Activated CD8-positive, alpha-beta memory T cell treated with anti-CD3 and anti-CD28 coated beads, Interleukin-2, amount 50 U/mL, for 1 hour (primary cell): Measurements from ENCODE around the gene SLIT3.

Experiments used
- DNase-seq: peaks from one replicate; pipeline ENCODE4 v3.0.0-alpha.2; 2020; ENCODE audit errors: extremely low read depth

SLIT3 gene

DNA sequence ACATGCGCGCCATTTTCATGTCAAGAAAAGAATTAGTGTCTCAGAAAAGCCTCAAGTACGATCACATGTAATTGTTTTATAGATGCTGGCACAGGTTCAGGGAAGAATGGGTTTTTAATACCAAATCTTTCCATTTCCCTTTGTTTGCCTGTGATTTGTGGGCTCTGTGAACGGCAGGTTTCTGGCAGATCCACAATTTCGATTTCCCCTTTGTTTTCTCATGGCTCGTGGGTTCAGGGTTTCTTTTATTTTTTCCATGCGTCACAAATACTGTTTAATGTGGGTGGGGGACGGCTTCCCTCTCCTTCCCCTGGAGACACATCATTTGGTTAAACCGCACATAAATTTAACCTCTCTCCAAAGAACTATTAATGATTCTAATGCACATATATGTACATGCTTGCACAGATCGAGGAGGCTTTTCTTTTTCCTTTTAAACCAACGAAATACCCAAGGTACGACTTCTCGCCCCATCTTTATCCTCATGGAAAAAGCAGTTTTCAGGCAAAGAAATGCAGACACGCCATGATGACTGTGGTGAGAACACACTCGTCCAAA lies 195.9 kb downstream of the SLIT3 start:
- no peak for DNase-seq

DNA sequence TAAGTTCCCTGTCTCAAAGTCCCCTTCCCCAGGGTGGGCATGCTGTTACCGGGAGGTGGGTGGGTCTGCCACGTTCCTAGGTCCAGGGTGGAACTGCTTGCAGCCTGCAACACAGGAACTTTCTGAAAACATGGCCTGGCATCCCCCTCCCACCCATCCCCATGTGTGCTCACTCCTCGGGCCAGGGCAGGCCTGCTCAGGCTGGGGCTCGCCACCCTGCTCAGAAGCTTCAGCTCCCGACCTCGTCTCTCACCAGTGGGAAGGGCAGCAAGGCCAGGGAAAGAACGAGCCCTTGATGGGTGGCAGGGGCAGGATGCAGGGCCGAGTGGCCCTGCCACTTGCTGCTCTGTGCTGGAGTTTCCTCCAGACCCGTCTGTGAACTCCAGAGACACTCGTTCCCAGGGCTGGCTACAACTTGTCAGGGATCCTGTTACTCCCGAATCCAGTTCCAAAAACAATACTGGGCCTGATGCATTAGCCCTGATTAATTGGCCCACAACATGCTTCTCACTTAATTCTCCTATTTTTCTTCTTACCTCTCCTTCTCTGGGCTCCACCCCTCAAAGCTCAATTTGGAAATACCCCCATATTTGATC lies 197.3 kb downstream of the SLIT3 start:
- no peak for DNase-seq

DNA sequence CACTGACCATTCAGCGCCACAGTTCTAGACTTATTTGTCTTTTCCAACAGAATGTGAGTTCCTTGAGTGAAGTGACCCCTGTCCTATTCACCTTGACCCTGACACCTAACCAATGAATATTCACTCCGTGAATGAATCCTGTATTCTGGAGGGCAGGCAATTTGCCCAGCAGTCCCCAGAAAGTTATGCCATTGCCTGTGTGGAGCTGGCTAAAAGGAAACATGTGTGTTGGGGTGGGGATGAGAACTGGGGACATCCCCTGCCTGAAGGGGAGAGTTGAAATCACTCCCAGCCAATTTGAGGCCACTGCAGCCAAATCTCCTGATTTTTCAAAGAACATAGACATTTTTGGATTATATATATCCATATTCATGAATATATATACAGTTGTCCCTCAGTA lies 199.0 kb downstream of the SLIT3 start:
- no peak for DNase-seq

DNA sequence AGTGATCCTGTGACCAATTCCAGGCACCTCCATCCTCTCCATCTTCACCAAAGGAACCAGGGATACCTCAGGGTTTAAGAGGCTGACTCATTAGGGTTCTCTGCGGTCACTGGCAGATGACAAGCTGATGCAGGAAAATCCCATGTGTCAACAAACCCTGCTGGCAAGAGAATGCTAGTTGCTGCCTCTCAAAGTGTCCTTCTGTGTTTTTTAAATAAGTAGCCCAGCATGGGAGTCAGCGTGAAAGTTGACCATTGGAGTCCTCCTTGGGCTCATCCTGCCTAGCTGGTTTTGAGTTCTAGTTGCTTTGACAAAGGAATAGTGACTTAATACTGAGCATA lies 200.2 kb downstream of the SLIT3 start:
- DNase-seq: no peak

DNA sequence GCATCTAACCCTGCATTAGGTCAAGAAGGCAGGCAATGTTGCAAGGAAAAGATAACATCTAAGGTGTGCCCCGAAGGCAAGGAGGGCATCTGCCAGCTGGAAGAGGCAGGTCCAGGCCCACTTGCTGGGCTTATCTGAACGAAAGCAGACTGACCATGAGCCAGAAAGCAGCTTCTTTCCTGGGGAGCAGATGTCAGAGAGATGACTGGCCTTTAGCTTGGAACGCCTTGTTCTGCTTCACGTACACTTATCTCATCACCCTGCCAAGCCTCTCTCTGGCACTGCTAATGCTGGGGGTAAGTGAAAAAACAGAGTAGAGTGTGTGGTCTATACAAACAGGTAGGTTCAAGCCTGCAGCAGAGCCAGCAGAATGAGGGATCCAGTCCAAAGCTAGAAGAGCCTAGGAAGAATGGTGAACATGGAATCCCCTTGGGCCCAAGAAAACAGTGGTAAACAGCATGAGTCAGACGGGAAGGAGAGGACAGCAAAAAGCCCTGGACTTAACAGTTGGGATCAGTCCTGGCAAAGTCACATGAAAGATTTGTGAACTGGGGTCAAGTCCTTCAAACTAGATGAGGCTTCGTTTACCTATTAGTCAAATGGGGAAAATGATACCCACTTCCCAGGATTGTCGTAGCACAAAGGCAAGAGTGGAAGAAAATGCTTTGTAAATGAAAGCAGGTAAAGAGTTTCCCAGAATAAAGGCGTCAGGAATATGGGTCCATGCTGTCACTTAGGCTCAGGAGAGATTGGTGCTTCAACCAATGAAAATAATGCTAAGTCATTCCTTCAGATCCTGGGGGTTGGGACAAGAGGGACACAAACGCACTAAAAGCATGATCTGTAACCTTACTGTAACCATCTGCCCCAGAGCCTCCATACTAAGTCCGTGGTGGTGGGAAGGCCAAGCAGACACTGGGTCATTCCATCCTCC lies 200.9 kb downstream of the SLIT3 start:
- DNase-seq: no peak

DNA sequence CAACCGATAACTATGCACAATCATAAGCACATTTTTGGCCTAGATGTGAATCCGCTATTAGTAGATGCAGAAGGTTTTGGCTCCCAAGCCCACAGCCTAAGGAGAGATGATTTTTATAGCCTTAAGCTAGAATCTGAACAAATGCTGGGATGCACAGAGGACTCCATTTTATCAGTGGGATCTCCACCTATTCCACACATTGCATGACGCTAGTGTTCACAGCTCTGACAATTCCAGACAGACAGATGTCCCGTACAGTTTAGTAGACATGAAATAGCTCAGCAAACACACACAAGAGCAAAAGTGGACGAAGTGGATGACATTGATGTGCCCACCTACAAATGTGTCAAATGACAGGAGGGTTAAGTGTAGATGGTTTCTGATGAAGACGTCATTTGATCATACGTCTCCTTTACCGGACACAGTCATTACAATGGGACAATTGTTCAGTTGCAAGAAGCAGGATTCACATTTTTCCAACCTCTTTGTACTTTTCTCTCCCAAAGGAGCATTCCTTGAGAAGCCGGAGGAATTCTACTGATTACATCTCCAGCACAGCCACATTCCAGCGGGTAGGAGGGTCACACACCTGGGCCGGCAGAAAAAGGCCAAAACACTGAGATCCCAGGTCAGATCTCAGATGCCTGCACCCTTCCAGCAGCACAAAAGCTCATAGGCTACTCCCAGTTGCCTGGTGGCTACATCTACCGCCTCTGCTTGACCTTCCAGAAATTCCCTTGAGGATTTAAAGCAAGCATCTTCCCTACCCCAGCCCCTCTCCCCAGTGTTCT lies 202.4 kb downstream of the SLIT3 start:
- no peak for DNase-seq

DNA sequence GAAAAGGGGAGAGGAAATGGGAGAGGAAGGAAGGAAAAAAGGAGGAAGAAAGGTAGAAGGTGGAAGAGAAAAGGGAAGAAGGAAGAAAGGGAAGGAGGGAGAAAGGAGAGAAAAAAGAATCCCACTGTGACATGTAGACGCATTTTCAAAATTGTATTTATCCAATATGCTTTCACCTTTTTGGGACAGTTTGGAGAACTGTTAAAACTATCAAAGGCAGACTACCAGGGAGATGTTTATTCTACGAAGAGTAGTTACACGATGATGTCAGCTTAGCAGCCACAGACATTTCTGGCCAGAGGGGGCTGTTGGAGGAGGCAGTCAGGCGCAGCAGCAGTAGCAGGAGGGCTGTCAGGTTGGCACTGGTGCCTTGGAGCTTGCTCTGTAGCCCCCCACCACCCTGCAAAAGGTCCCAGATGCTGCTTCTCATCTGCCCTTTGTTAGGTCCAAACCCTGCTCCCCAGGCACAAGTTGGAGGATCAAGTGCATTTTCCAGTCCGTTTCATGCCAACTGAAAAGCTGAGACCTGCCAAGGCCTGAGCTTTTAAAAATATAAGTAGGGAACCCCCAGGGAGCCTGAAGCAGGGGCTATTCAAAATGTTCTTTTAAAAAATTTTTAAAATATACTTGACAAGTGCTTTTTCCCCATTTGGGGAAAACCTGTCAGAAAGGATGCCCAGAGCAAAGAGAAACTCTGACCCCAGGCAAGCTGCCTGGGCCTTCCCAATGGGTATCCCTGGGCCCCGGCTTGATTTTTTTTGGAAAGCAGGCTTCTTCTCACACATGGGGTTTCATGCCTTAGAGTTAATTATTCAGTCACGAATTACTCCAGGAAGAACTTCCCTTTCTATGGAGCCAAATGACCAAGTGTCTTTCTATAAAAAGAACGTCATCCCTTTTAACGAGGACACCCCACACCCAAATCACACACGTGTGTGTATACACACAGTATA lies 203.3 kb downstream of the SLIT3 start:
- DNase-seq: no peak

DNA sequence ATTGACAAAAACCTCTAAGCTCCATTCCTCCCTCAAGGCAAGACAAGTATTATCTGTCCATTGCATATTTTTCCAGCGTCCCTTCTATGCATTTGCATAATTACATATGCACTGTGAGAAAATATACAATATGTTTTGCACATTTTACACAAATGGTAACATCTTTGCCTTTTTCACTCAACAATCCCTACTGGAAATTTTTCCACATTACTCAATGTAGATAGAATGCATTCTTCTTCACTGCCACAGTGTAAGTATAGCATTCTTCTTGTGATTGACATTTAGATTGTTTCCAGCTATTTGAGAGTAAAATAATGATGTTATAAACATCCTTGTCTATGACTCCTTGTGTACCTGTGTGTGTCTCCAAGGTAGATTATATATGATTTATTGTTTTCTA lies 205.0 kb downstream of the SLIT3 start:
- no peak for DNase-seq

DNA sequence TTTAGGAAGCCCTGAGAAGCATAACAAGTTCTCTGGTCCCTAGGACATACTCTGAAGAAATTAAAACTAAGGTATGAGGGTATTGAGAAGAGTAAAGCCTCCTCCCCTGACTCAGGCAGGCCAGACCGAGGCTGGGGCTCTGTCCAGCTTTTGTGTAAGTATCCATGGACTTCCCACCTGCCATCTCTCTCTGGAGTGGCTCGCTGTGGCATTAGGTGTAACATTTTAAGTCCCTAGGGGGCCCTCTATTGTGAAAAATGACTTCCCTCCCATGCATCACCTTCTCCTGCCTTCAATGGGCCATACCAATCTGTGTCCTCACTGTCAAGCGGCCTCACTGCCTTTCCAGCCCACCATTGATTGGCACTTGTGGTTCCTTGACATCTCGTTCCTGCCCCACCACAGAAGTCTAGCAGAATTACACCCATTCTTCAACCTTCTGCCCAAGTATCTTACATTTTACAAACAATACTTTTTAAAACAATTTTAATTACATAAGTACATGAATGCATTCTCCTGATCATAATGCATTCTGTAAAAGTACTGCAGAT lies 205.5 kb downstream of the SLIT3 start:
- DNase-seq: no peak

DNA sequence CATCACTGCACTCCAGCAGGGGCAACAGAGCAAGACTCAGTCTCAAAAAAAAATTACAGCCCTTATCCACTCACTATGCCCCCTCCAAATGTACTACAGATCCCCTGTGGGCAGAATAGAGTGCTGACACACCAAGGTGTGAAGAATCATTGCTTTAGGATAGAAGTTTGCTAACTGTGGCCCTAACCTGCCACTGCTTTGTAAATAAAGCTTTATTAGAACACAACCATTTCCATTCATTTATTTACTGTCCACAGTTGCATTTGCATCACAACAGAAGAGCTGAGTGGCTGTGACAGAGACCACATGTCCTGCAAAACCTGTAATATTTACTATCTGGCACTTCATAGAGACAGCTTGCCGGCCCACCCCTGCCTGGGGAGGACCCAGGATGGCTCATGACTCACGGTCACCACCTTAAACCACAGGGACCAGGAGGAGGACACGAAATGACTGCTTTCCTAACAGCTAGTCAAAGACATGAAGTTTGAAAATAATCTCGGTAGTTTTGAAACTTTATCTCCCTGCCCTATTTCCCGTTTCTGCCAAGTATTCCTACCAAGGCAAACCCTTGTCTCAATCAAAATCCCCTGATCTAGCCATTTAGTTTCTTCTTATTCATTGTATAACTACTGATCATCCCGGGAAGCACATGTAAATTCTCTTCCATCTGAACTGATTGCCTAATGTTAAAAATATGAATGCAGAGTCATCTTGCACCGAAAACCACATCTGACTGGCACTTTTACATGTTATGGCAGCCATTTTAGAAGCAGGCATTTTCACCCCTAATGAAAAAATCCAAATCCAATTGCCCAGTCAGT lies 206.1 kb downstream of the SLIT3 start:
- no peak for DNase-seq

DNA sequence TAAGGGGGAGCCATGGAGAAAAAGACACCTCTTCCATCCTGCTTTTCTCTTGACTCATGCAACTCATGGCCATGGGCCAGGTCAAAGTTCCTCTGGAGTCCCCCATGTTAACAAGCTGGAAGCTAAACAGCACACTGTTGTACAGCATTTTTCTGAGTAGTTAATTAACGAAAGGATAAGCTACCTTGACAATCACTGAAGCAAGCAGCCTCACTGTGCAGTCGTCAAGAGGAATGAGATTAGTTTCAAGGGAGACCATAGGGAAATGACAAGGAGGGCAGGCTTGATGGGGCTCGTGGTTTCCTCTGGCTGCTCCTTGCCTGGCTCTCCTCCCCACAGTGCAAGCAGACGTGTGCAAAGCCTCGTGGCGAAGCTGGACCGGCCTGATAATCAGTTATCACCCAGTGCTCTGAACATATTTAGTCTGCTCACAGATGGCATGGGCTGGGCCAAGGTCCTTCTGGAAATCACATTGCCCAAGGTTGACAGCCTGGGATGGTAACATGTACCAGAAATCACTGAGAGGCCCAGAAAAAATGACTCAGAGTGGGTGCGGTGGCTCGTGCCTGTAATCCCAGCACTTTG lies 209.5 kb downstream of the SLIT3 start:
- DNase-seq: no peak

DNA sequence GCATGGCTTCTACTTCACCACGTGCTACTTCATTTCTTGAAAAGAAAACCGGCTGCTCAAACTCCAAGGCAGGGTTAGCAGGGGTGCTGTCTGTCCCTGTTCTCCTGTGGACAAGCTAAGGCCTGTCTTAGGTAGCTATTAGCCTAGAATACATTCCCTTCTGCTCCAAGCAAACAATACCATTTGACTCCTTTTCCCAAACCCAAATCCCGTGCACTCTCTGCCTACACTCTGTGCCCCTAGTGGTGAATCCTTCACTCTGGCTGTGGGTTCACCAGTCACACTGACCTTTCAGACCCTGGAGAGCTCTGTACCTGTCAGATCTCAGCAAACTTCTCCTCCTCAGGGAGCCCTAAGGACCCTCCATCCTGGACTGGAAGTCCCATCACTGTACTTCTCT lies 211.6 kb downstream of the SLIT3 start:
- no peak for DNase-seq

DNA sequence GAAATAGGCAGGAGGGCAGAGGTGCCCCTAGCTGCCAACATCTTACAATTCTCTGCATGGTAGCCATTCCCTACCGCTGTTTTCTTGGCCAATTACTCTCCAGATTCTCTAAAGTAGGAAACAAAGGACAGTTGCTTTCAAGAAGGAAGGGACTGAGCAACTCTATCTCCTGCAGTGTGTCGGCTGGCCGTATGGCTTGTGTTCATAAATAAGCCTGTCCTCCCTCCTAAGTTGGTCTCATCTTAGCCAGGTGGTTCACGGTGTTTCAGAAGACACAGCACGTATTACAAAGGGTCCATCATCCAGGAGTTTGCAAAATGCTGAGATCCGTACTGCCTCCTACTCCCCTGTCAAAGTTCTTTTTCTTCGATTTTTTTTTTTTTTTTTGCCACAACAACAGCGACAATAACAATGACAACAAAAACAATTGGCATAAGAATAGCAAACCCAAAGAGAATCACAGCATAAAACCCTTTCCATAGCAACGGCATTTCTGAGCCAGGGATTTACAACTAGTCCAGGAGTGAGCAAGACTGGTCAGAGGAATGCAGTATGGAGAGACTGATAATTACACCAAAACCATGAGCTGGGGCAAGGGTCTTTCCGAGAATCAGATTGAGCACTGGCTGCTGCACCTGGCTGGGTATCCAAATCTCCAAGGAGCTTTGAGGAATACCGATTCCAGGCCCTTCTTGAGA lies 212.8 kb downstream of the SLIT3 start:
- no peak for DNase-seq

DNA sequence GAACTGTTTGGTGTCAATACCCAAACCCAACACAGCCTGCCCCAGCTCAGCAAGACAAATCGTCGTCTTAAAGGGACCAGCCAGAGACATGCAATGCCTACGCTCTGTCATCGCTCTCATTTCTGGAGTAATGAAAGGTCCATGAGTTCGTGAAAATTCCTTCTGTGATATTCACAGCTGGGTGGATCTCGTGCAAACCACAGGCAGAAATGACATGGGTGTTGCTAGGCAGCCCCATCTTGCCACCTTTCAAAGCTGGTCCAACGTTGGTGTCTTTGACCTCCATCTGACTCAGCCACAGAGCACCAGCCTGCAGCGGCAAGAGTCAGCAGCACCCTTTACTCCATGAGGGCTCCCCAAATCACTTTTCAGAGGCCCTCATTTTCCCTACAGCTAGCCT lies 215.3 kb downstream of the SLIT3 start:
- no peak for DNase-seq

DNA sequence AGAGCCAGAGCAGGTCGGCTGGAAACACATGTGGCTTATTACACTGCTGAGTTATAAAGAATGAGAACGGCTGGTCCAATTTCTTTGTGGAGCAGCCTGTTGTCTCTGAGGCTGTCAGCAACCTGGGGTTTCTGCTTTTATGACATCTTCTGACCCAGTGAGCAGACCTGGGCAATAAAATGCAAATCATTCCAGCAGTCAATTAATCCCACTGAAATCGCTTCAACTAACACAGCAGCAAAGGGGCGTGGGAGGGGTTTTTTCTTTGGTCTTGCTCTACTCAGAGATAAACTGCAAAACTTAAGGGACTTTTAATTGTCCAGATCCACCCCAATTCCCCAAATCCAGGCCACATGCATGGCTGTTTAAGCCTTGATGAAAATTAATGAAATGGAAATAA lies 215.7 kb downstream of the SLIT3 start:
- DNase-seq: no peak

DNA sequence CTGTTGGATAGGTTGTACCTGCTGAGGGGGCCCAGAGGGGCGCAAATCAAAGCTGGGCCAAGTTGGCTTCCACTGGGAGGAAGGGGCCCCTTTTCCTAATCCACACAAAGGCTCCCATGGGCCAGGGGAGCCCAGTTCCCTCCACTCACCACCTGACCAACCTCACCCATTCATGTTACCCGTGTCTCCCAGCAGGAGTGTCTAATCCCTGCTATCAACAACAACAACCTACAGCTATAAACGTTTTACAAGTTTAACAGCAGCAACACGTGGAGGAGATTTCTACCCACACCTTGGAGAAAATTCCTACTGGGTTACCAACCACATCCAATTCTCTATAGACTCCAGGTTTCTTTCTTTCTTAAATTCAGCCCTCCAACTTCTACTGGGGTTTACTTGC lies 216.2 kb downstream of the SLIT3 start:
- no peak for DNase-seq

DNA sequence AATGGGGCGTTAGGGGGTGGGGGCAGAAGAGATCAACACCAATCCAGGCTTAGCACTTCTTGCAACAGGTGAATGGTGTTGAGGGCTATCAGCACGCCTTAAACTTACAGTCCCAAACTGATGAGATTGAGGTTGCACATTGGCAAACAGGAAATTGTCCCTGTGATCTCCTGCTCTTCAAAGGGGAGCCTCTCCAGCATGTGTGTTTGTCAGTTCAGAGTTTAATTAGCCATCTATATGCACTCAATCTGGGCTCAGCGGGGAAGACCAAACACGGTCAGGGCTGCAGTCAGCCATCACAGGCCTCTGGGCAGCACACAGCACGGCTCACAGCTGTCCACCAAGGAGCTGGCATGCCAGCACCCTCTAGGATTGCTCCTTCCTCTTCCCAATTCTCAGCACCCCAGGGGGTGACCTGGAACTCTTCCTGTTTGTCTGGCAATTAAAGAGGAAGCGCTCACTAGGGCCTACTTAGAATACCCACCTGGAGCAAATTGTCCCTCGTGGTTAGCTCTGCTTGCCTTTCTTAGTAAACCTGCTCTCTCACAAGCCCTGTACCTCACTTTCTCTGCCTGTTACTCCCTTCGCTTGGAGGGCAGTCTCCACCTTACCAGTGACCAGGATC lies 217.4 kb downstream of the SLIT3 start:
- DNase-seq: no peak

DNA sequence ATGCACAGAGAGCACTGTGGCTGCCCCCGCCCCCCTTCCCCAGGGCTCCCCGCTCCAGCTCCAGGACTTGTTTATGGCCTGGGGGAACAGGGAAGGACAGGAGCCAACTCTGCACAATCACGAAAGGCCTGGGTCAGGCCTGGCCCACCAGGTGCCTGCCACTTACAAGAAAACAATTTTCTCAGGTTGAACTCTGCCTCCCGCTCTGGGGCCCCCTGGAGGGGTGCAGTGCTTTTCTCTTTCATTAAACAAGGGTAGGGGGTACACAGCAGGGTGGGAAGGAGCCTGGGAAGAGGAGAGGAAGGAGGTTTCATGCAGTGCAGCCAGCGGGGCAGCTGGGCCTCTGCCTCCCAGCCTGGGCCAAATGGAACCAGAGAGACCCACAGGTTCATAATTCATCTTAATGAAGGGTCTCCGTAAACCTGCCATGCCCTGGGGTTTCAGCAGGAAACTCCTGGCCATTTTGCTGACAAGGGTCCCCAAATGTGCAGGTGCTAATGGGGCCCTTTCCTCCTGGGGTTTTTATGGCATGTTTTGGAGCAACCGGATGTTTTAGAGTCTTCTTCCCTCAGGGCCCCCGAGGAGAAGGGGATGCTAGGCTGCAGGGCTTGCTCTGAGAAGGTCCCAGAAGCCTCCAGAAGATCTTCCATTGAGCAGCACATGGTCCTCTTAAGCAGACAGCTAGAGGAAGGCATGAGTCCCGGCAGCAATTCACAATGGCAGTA lies 219.8 kb downstream of the SLIT3 start:
- no peak for DNase-seq
